ENCODE results near the gene ZNF557.

ZNF557 gene

DNA sequence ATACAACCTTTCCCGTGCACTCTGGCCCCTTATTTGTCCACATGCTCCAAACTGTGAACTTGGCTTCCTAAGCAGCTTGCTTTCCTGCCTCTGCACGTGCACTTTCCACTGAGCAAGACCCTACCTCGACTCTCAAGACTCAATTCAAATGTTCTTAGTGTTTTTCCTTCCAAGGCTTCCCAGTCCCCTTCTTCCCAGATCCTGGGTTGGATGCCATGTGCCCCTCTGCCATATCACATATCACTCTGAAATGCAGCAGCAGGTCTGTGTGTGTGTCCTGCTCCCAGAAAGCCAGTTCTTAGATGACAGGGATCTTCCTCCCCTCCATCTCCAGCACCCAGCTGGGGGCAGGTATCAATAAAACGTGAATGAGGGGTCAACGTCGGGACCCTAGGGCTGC is 3.0 kb downstream of the ZNF557 start:
- no peak for DNase-seq (ENCODE audit: low spot score)
- in situ Hi-C loops (cut with MboI; ENCODE audit: low pct_unique_long_range_greater_than_20kb, low sequenced_read_pairs, unreplicated experiment): no loop called here
- no peak for TF ChIP-seq CTCF (IDR thresholded peaks at IDR 0.05; ENCODE audit: extremely low read depth, insufficient read depth, missing control alignments)

DNA sequence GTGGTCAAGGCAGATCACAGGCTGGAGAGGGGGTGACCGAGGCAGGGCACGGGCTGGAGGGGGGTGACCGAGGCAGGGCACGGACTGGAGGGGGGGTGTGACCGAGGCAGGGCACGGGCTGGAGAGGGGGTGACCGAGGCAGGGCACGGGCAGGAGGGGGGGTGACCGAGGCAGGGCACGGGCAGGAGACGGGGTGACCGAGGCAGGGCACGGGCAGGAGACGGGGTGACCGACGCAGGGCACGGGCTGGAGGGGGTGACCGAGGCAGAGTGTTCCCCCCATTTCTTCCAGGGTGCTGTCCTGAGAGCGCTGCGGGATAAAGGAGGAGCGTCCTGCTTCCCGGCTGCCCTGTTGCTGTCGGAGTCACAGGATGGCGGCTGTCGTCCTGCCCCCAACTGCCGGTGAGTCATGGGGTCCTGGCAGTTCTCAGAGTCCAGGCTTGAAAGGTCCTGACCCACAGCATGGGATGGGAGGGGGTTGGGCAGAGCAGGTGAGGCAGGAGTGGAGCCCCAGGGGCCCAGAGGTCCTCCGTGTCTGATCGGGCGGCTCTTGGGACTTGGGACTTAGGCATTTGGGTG is 5.3 kb downstream of the ZNF557 start:
- TF ChIP-seq CTCF (IDR thresholded peaks at IDR 0.05; ENCODE audit: extremely low read depth, insufficient read depth, missing control alignments): no peak
- no peak for DNase-seq (ENCODE audit: low spot score)
- in situ Hi-C loops (cut with MboI; ENCODE audit: low pct_unique_long_range_greater_than_20kb, low sequenced_read_pairs, unreplicated experiment): no loop called here

GRCh38 chr19:7076151-7076550 is 6.6 kb downstream of the ZNF557 start:
- no peak for DNase-seq (ENCODE audit: low spot score)
- TF ChIP-seq CTCF (IDR thresholded peaks at IDR 0.05; ENCODE audit: extremely low read depth, insufficient read depth, missing control alignments): no peak
- in situ Hi-C loops (cut with MboI; ENCODE audit: low pct_unique_long_range_greater_than_20kb, low sequenced_read_pairs, unreplicated experiment): no loop called here

DNA sequence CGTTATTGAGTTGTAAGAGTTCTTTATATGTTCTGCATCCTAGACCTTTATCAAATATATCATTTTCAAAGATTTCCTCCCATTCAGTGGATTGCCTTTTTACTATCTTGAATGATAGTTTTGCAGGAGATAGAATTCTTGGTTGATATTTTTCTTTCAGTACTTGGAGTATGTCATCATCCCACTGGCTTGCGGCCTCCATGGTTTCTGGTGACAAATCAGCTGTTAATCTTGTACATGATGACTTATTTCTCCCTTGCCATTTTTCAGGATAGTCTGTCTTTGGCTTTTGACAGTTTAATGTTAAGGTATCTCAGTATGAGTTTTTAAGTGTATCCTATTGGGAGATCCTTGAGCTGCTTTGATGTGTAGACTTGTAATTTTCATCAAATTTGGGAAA is 8.5 kb downstream of the ZNF557 start:
- in situ Hi-C loops (cut with MboI; ENCODE audit: low pct_unique_long_range_greater_than_20kb, low sequenced_read_pairs, unreplicated experiment): no loop called here
- no peak for DNase-seq (ENCODE audit: low spot score)
- TF ChIP-seq CTCF (IDR thresholded peaks at IDR 0.05; ENCODE audit: extremely low read depth, insufficient read depth, missing control alignments): no peak

DNA sequence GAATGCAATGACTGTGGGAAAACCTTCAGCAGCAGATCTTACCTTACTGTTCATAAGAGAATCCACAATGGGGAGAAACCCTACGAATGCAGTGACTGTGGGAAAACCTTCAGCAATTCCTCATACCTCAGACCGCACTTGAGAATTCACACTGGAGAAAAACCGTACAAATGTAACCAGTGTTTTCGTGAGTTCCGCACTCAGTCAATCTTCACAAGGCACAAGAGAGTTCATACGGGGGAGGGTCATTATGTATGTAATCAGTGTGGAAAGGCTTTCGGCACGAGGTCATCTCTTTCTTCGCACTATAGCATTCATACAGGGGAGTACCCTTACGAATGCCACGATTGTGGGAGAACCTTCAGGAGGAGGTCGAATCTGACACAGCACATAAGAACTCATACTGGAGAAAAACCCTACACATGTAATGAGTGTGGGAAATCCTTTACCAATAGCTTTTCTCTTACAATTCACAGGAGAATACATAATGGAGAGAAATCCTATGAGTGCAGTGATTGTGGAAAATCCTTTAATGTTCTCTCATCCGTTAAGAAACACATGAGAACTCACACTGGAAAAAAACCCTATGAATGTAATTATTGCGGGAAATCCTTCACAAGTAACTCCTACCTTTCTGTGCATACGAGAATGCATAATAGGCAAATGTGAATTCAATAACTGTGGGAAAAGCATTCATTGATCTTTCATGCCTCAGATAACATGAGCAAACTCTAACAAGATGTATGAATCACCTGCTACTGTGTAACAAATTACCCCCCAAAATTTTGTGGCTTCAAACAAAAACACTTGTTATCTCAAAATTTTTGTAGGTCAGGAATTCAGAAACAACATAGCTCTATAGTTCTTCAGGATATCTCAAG is 13.8 kb downstream of the ZNF557 start:
- no peak for TF ChIP-seq CTCF (IDR thresholded peaks at IDR 0.05; ENCODE audit: extremely low read depth, insufficient read depth, missing control alignments)
- in situ Hi-C loops (cut with MboI; ENCODE audit: low pct_unique_long_range_greater_than_20kb, low sequenced_read_pairs, unreplicated experiment): no loop called here
- DNase-seq (ENCODE audit: low spot score): no peak

- no peak for DNase-seq (ENCODE audit: low spot score)
- TF ChIP-seq CTCF (IDR thresholded peaks at IDR 0.05; ENCODE audit: extremely low read depth, insufficient read depth, missing control alignments): no peak
- in situ Hi-C loops (cut with MboI; ENCODE audit: low pct_unique_long_range_greater_than_20kb, low sequenced_read_pairs, unreplicated experiment): no loop called here
Observed at GRCh38 chr19:7088999-7089398, 19.5 kb downstream of the ZNF557 start.

All from GM13977 (cell line).